Fibroblast of lung (primary cell): ENCODE data around the gene SNAP47. TPM values are rescaled to one million over a fixed set of nuclear protein-coding genes. Genes with fewer than 3 reads are reported as not detected.

ENCODE experiments used
- DNase-seq, 2 donors: peaks; one replicate each; pipeline versions ENCODE4 v3.0.0 to v3.0.0-alpha.2; 2010; ENCODE audit warnings: low read depth in 2 of 2
- H2AFZ ChIP-seq: 2 replicates; pipeline ENCODE4 v1.5.1; 2012; ENCODE audit warnings: low read length, control low read depth, inconsistent platforms
- H3K27ac ChIP-seq: 2 replicates; pipeline ENCODE4 v1.5.1; 2011; ENCODE audit warnings: low read length, control low read depth; ENCODE audit not compliant: insufficient read depth
- H3K27me3 ChIP-seq: 2 replicates; pipeline ENCODE4 v1.5.1; 2011; ENCODE audit warnings: mild to moderate bottlenecking, low read length; ENCODE audit not compliant: control insufficient read depth, insufficient read depth
- H3K36me3 ChIP-seq: 2 replicates; pipeline ENCODE4 v1.5.1; 2011; ENCODE audit warnings: low read length; ENCODE audit not compliant: control insufficient read depth, insufficient read depth
- H3K4me1 ChIP-seq: 2 replicates; pipeline ENCODE4 v1.5.1; 2011; ENCODE audit warnings: low read length; ENCODE audit not compliant: control insufficient read depth, insufficient read depth; ENCODE audit errors: extremely low read depth
- H3K4me2 ChIP-seq: 2 replicates; pipeline ENCODE4 v1.5.1; 2011; ENCODE audit warnings: low read length, control low read depth; ENCODE audit not compliant: insufficient read depth; ENCODE audit errors: extremely low read depth
- H3K4me3 ChIP-seq, 4 experiments: fragments of 200-600 bp in 1 of 4; sonication (generic) in 1 of 4; replicated peaks in 1 of 4; 2 replicates each; pipeline ENCODE4 v1.5.1; 2011 to 2016; ENCODE audit warnings: low read length in 4 of 4, low read depth in 3 of 4, mild to moderate bottlenecking in 3 of 4, control low read depth in 2 of 4, inconsistent platforms in 1 of 4, mixed read lengths in 1 of 4; ENCODE audit not compliant: insufficient read depth in 1 of 4; ENCODE audit errors: control extremely low read depth in 1 of 4
- H3K79me2 ChIP-seq: 2 replicates; pipeline ENCODE4 v1.5.1; 2012; ENCODE audit warnings: mild to moderate bottlenecking, low read length, inconsistent platforms; ENCODE audit not compliant: control insufficient read depth, insufficient read depth
- H3K9ac ChIP-seq: 2 replicates; pipeline ENCODE4 v1.5.1; 2011; ENCODE audit warnings: mild to moderate bottlenecking, low read length, control low read depth; ENCODE audit not compliant: insufficient read depth
- H3K9me3 ChIP-seq: 2 replicates; pipeline ENCODE4 v1.5.1; 2012; ENCODE audit warnings: low read depth, low read length; ENCODE audit not compliant: control insufficient read depth, insufficient read depth
- H4K20me1 ChIP-seq: 2 replicates; pipeline ENCODE4 v1.5.1; 2011; ENCODE audit warnings: low read length; ENCODE audit not compliant: control insufficient read depth, insufficient read depth; ENCODE audit errors: extremely low read depth
- EZH2 ChIP-seq: IDR thresholded peaks from 2 replicates; pipeline ENCODE4 v1.5.1; 2012; ENCODE audit warnings: low read length, control low read depth, mild to moderate bottlenecking; ENCODE audit errors: missing control alignments
- polyA plus RNA-seq, 2 donors: library from polyadenylated mRNA; depleted of rRNA in 1 of 2; stranded (reverse) in 1 of 2; unstranded in 1 of 2; fragments of >200 nt; gene quantifications; 2 replicates each; pipeline ENCODE4 v1.2.1, GENCODE V29; 2011 to 2012; ENCODE audit warnings: missing spikeins in 1 of 2
- total RNA-seq: library from RNA; depleted of rRNA; stranded (reverse); fragments of >200 nt; gene quantifications from 2 replicates; pipeline ENCODE4 v1.2.1, GENCODE V29; 2014
- TF ChIP-seq, protein P1 (sequence below), 2 donors: IDR thresholded peaks in 1 of 2; conservative IDR thresholded peaks in 1 of 2; 1 replicate in 1 of 2; 2 replicates in 1 of 2; pipeline ENCODE4 v1.5.1; 2011 to 2012; ENCODE audit warnings: low read length in 2 of 2, control low read depth in 1 of 2, inconsistent platforms in 1 of 2, low read depth in 1 of 2, mild to moderate bottlenecking in 1 of 2

SNAP47 gene
- total and polyA plus RNA-seq, 2 donors (not counting 1 experiment from before 2014, with no cell fraction given): 32.4 to 66.9 TPM

DNA sequence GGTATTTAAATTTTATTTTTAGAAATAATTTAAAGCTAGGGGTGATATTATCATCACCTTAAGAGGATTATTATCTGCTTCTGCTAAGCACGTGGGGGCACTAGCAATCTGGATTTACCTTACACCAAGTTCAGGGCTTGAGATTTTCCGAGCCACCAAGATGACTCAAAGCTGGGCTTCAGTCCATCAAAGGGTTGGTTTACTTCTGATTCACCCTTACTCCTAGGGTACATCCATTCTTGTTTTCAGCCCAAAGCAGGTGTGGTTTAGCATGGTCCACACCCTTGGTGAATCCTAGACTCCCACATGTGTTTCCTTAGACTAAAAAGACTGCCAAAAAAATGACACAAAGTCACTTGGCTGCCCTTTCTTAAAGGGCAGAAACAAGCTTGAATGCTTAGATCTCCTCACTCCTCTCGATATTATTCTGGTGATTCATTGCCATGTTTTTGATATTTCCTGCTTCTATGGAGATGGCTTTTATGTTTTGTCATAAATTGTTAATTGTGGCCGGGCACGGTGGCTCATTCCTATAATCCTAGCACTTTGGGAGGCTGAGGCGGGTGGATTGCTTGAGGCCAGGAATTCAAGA is 70.5 kb downstream of the SNAP47 start:
- Histone ChIP-seq H3K27ac (no peak overlapping the region), H3K9me3 (no peaks in the 10 kb centered on the region), H3K36me3 (no peaks in the 10 kb centered on the region), H3K9ac (no peak overlapping the region), H3K4me3 (no peak overlapping the region), H4K20me1 (no peaks in the 10 kb centered on the region), H3K27me3 (no peaks in the 10 kb centered on the region), H2AFZ (no peak overlapping the region), H3K4me2 (no peak overlapping the region), H3K79me2 (no peaks in the 10 kb centered on the region), H3K4me1 (no peaks in the 10 kb centered on the region)
- TF ChIP-seq, protein P1, sequence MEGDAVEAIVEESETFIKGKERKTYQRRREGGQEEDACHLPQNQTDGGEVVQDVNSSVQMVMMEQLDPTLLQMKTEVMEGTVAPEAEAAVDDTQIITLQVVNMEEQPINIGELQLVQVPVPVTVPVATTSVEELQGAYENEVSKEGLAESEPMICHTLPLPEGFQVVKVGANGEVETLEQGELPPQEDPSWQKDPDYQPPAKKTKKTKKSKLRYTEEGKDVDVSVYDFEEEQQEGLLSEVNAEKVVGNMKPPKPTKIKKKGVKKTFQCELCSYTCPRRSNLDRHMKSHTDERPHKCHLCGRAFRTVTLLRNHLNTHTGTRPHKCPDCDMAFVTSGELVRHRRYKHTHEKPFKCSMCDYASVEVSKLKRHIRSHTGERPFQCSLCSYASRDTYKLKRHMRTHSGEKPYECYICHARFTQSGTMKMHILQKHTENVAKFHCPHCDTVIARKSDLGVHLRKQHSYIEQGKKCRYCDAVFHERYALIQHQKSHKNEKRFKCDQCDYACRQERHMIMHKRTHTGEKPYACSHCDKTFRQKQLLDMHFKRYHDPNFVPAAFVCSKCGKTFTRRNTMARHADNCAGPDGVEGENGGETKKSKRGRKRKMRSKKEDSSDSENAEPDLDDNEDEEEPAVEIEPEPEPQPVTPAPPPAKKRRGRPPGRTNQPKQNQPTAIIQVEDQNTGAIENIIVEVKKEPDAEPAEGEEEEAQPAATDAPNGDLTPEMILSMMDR (conservative IDR thresholded peaks at IDR 0.05 in 1 of 2, IDR thresholded peaks at IDR 0.05 in 1 of 2; ENCODE audit: low read depth in 1 of 2, low read length in 2 of 2): no peak
- no peak for TF ChIP-seq EZH2
- peak; percentile 88 to 99 for DNase-seq

DNA sequence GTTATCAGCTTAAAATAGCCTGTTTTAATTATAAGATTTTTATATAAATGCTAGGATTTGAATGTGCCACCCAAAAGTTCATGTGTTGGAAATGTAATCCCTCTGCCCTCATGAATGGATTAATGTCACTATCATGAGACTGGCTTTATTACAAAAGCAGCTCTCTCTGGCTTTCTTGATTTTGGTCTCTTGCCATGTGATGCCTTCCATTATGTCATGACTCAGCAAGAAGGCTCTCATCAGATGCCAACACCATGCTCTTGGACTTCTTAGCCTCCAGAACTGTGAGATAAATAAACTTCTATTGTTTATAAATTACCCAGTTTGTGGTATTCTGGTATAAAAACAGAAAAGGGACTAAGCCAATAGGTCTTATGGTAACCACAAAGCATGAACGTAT is 73.3 kb downstream of the SNAP47 start:
- no peaks in the 10 kb centered on the region for H3K79me2 ChIP-seq
- H3K36me3 ChIP-seq: no peaks in the 10 kb centered on the region
- H3K9ac ChIP-seq: no peak overlapping the region
- no peaks in the 10 kb centered on the region for H3K9me3 ChIP-seq
- H3K27ac ChIP-seq: no peak overlapping the region
- H3K4me3 ChIP-seq: no peak overlapping the region
- H3K27me3 ChIP-seq: no peaks in the 10 kb centered on the region
- no peaks in the 10 kb centered on the region for H3K4me1 ChIP-seq
- DNase-seq: peak in 1 of 2 donors; percentile 60
- H2AFZ ChIP-seq: no peak overlapping the region
- TF ChIP-seq, protein P1 (conservative IDR thresholded peaks at IDR 0.05 in 1 of 2, IDR thresholded peaks at IDR 0.05 in 1 of 2; ENCODE audit: low read depth in 1 of 2, low read length in 2 of 2): no peak
- no peak for TF ChIP-seq EZH2
- no peaks in the 10 kb centered on the region for H4K20me1 ChIP-seq
- H3K4me2 ChIP-seq: no peak overlapping the region

DNA sequence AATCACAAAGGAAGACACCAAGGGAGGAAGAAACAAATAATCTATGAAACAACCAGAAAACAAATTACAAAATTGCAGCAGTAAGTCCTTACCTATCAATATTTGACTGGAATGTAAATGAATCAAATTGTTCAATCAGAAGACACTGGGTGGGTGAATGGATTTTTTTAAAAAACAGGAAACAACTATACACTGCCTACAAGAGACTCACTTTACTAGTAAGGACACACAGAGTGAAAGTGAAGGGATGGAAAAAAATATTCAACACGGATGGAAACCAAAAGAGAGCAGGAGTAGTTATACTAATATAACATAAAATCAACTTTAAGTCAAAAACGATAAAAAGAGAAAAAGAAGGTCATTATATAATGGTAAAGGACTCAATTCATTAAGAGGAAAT is 73.8 kb downstream of the SNAP47 start:
- no peak overlapping the region for H3K4me3 ChIP-seq
- H2AFZ ChIP-seq: no peak overlapping the region
- no peak overlapping the region for H3K4me2 ChIP-seq
- no peaks in the 10 kb centered on the region for H3K4me1 ChIP-seq
- no peak for TF ChIP-seq EZH2
- TF ChIP-seq, protein P1 (conservative IDR thresholded peaks at IDR 0.05 in 1 of 2, IDR thresholded peaks at IDR 0.05 in 1 of 2; ENCODE audit: low read depth in 1 of 2, low read length in 2 of 2): no peak
- H3K27me3 ChIP-seq: no peaks in the 10 kb centered on the region
- H3K79me2 ChIP-seq: no peaks in the 10 kb centered on the region
- H4K20me1 ChIP-seq: no peaks in the 10 kb centered on the region
- no peak overlapping the region for H3K9ac ChIP-seq
- H3K27ac ChIP-seq: no peak overlapping the region
- H3K36me3 ChIP-seq: no peaks in the 10 kb centered on the region
- H3K9me3 ChIP-seq: no peaks in the 10 kb centered on the region
- no peak for DNase-seq
